GM18873 (cell line): ENCODE results near the gene ATP13A1.
"Not testable (repeated sequence)": the region's sequence is repeated elsewhere in the genome, so short reads cannot be mapped to it uniquely, and the experiment has no call there.

Experiments used
- ATAC-seq: cut with Tn5 transposase; IDR thresholded peaks from one replicate; pipeline ENCODE4 v1.9.1; 2021; ENCODE audit warnings: mild to moderate bottlenecking, moderate library complexity, moderate number of reproducible peaks; ENCODE audit not compliant: unreplicated experiment, low FRiP score

Gene ATP13A1

GRCh38 chr19:19665420-19665948 lies 2.0 kb upstream of the ATP13A1 start:
- not testable (repeated sequence) for ATAC-seq

- ATAC-seq: no peak
These were observed 613 bp downstream of the ATP13A1 start for GRCh38 chr19:19662871-19663255.

GRCh38 chr19:19662344-19662743 lies 1.1 kb downstream of the ATP13A1 start:
- ATAC-seq: no peak

GRCh38 chr19:19661675-19662251 lies 1.7 kb downstream of the ATP13A1 start:
- ATAC-seq: no peak

- no peak for ATAC-seq
These were observed 2.3 kb downstream of the ATP13A1 start for GRCh38 chr19:19661141-19661674.

GRCh38 chr19:19659646-19660245 lies 3.7 kb downstream of the ATP13A1 start:
- ATAC-seq: no peak

GRCh38 chr19:19657397-19657783 lies 6.1 kb downstream of the ATP13A1 start:
- ATAC-seq: no peak

GRCh38 chr19:19656451-19657396 lies 6.8 kb downstream of the ATP13A1 start:
- ATAC-seq: no peak

GRCh38 chr19:19655641-19656343 lies 7.7 kb downstream of the ATP13A1 start:
- no peak for ATAC-seq

- no peak for ATAC-seq
These were observed 8.4 kb downstream of the ATP13A1 start for GRCh38 chr19:19655051-19655594.

GRCh38 chr19:19654441-19654840 lies 9.0 kb downstream of the ATP13A1 start:
- ATAC-seq: no peak

- ATAC-seq: no peak
These were observed 9.8 kb downstream of the ATP13A1 start for GRCh38 chr19:19653597-19654147.

- no peak for ATAC-seq
These were observed 10.8 kb downstream of the ATP13A1 start for GRCh38 chr19:19652482-19653295.

GRCh38 chr19:19651076-19651475 lies 12.4 kb downstream of the ATP13A1 start:
- no peak for ATAC-seq

- no peak for ATAC-seq
These were observed 13.1 kb downstream of the ATP13A1 start for GRCh38 chr19:19650331-19650730.

- ATAC-seq: no peak
These were observed 13.9 kb downstream of the ATP13A1 start for GRCh38 chr19:19649580-19649995.

GRCh38 chr19:19649155-19649554 lies 14.3 kb downstream of the ATP13A1 start:
- no peak for ATAC-seq

GRCh38 chr19:19647037-19647835 lies 16.2 kb downstream of the ATP13A1 start:
- ATAC-seq: no peak
